ENCODE data around the gene COL6A2. TPM values are rescaled to one million over a fixed set of nuclear protein-coding genes. Genes with fewer than 3 reads are reported as not detected.
"Not testable (repeated sequence)": the region's sequence is repeated elsewhere in the genome, so short reads cannot be mapped to it uniquely, and the experiment has no call there.

COL6A2 gene
- polyA plus RNA-seq, 2 donors = 120 to 161 TPM

DNA sequence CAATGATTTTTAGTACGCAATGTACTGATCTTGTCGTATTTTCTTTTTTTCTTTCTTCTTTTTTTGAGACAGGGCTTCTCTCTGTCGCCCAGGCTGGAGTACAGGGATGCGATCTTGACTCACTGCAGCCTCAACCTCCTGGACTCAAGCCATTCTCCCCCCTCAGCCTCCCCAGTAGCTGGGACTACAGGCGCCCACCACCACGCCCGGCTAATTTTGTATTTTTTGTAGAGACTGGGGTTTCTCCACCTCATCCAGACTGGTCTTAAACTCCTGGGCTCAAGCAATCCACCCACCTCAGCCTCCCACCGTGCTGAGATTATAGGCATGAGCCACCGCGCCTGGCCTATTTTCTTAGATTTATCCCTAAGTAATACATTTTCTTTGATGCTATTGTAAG lies 43.9 kb upstream of the COL6A2 start:
- WGBS, 2 donors = 65 to 72% methylated on average over 10 of the region's 10 CpGs
- Histone ChIP-seq H3K4me3 (ENCODE audit: low read depth in 1 of 2, low read length in 2 of 2) (no peak overlapping the region), H3K9me3 (ENCODE audit: control insufficient read depth in 2 of 2, insufficient read depth in 1 of 2, low read depth in 1 of 2, low read length in 1 of 2) (peaks cover 0 to 5% of the 10 kb centered on the region in 2 donors), H3K4me1 (ENCODE audit: control insufficient read depth in 2 of 2, insufficient read depth in 2 of 2, low read length in 1 of 2) (peaks cover 11 to 18% of the 10 kb centered on the region in 2 donors), H3K36me3 (ENCODE audit: control insufficient read depth in 2 of 2, insufficient read depth in 2 of 2, low read length in 1 of 2) (no peaks in the 10 kb centered on the region), H3K27ac (ENCODE audit: low read depth in 2 of 2, low read length in 1 of 2) (peak overlapping the region in 1 of 2 donors; percentile 53), H3K27me3 (ENCODE audit: control insufficient read depth in 1 of 2, insufficient read depth in 2 of 2, low read length in 2 of 2) (no peaks in the 10 kb centered on the region)

DNA sequence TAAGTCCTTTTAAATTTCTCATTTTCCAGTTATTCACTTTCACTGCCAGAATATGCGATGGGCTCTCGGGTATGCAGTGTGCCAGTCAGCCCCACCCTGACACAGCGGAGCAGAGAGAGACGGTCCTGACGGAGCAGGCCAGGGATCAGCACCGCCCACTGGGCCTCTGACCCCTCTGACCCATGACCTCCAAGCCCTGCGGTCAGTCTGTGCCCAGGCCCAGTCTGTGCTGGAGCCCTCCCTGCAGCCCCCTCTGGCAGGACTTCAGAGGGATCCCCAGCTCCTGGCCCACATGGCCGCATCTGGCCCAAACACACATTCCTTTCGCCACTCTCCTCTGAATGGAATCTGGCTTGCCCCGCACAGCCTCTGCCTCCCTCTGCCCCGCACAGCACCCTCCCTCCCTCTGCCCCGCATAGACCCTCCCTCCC lies 43.4 kb upstream of the COL6A2 start:
- no peaks in the 10 kb centered on the region for H3K27me3 ChIP-seq (ENCODE audit: control insufficient read depth in 1 of 2, insufficient read depth in 2 of 2, low read length in 2 of 2)
- peak overlapping the region; percentile 83 to 84 for H3K27ac ChIP-seq (ENCODE audit: low read depth in 2 of 2, low read length in 1 of 2)
- 31 to 61% methylated on average over 12 of the region's 12 CpGs for WGBS, 2 donors
- no peaks in the 10 kb centered on the region for H3K36me3 ChIP-seq (ENCODE audit: control insufficient read depth in 2 of 2, insufficient read depth in 2 of 2, low read length in 1 of 2)
- H3K4me1 ChIP-seq (ENCODE audit: control insufficient read depth in 2 of 2, insufficient read depth in 2 of 2, low read length in 1 of 2) = peaks cover 11 to 15% of the 10 kb centered on the region in 2 donors
- no peak overlapping the region for H3K4me3 ChIP-seq (ENCODE audit: low read depth in 1 of 2, low read length in 2 of 2)
- H3K9me3 ChIP-seq (ENCODE audit: control insufficient read depth in 2 of 2, insufficient read depth in 1 of 2, low read depth in 1 of 2, low read length in 1 of 2) = peaks cover 0 to 8% of the 10 kb centered on the region in 2 donors

DNA sequence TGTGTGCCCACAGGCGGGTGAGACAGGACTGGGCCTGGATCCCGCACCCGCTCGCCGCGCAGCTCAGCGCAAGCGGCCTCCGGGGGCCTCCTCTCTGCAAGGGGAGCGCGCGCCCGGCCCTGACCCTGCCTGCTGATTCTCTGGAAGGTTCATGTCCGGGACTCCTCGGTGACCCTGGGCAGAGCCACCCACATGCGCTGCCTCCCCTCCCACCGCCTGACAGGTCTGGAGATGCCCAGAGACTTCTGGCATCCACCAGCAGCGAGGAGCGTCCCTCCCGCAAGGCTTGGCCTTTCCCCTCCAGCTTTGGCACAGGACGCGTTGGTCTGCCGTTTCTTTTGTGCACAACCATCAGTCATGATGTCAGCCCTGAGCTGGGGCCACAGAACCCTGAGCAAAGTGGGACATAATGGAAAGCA lies 42.0 kb upstream of the COL6A2 start:
- no peaks in the 10 kb centered on the region for H3K36me3 ChIP-seq (ENCODE audit: control insufficient read depth in 2 of 2, insufficient read depth in 2 of 2, low read length in 1 of 2)
- peaks cover 2 to 9% of the 10 kb centered on the region in 2 donors for H3K4me1 ChIP-seq (ENCODE audit: control insufficient read depth in 2 of 2, insufficient read depth in 2 of 2, low read length in 1 of 2)
- H3K9me3 ChIP-seq (ENCODE audit: control insufficient read depth in 2 of 2, insufficient read depth in 1 of 2, low read depth in 1 of 2, low read length in 1 of 2) = peaks cover 0 to 12% of the 10 kb centered on the region in 2 donors
- no peak overlapping the region for H3K4me3 ChIP-seq (ENCODE audit: low read depth in 1 of 2, low read length in 2 of 2)
- H3K27me3 ChIP-seq (ENCODE audit: control insufficient read depth in 1 of 2, insufficient read depth in 2 of 2, low read length in 2 of 2) = no peaks in the 10 kb centered on the region
- 34 to 46% methylated on average over 22 to 23 of the region's 23 CpGs for WGBS, 2 donors
- peak overlapping the region; percentile 84 to 87 for H3K27ac ChIP-seq (ENCODE audit: low read depth in 2 of 2, low read length in 1 of 2)

DNA sequence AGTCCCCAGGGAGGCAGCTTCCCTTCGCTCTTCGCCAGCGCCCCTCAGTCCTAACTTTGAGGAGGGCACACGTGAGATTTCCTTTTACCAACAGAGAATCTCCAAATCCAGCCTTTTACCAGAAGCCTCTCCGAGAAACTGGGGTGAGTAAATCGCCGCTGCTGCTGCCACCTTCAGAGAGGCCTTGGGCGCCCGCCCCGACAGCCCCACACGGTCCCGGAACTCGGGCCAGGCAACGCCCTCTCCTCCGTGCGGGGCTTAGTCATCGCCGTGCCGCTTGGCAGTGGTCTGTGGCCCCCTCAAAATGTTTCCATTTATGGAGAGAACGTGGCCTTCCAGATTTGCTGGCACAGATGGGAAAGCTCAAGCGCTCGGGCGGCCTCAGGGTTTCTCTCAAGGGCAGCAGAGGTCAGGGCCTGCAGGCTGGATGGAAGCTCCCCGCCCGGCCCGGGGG lies 41.4 kb upstream of the COL6A2 start:
- peaks cover 2 to 9% of the 10 kb centered on the region in 2 donors for H3K4me1 ChIP-seq (ENCODE audit: control insufficient read depth in 2 of 2, insufficient read depth in 2 of 2, low read length in 1 of 2)
- 21 to 32% methylated on average over 26 of the region's 26 CpGs for WGBS, 2 donors
- no peak overlapping the region for H3K4me3 ChIP-seq (ENCODE audit: low read depth in 1 of 2, low read length in 2 of 2)
- no peaks in the 10 kb centered on the region for H3K27me3 ChIP-seq (ENCODE audit: control insufficient read depth in 1 of 2, insufficient read depth in 2 of 2, low read length in 2 of 2)
- peak overlapping the region; percentile 84 to 87 for H3K27ac ChIP-seq (ENCODE audit: low read depth in 2 of 2, low read length in 1 of 2)
- peaks cover 0 to 13% of the 10 kb centered on the region in 2 donors for H3K9me3 ChIP-seq (ENCODE audit: control insufficient read depth in 2 of 2, insufficient read depth in 1 of 2, low read depth in 1 of 2, low read length in 1 of 2)
- H3K36me3 ChIP-seq (ENCODE audit: control insufficient read depth in 2 of 2, insufficient read depth in 2 of 2, low read length in 1 of 2) = no peaks in the 10 kb centered on the region

DNA sequence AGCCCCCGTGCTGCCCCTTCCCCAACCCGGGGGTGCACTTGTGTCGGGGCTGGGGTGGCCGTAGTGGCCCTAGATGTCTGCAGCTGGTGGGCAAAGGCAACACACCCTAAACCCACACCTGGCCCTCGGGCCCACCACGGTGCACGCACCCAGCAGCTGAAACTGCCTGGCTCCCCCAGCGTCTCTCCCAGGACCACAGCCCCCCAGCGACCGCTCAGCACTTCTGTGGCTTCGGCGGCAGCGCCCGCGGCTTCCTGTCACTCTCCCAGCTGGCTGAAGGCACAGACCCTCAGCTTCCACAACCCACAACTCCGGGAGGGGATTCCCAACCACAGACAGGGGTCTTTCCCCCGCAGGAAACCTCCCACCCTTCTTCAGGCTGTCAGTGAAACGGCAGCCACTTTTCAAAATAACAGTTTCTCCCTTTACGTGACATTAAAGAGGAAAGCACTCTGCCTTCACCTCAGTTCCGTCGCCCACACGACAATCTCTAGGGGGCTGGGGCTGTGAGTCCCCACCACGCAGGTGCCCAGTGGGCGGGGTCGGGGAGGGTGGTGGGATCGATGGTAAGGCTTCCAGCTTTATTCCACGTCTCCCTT lies 40.7 kb upstream of the COL6A2 start:
- Histone ChIP-seq H3K27me3 (ENCODE audit: control insufficient read depth in 1 of 2, insufficient read depth in 2 of 2, low read length in 2 of 2) (no peaks in the 10 kb centered on the region), H3K9me3 (ENCODE audit: control insufficient read depth in 2 of 2, insufficient read depth in 1 of 2, low read depth in 1 of 2, low read length in 1 of 2) (peaks cover 0 to 16% of the 10 kb centered on the region in 2 donors), H3K36me3 (ENCODE audit: control insufficient read depth in 2 of 2, insufficient read depth in 2 of 2, low read length in 1 of 2) (no peaks in the 10 kb centered on the region), H3K4me3 (ENCODE audit: low read depth in 1 of 2, low read length in 2 of 2) (no peak overlapping the region), H3K27ac (ENCODE audit: low read depth in 2 of 2, low read length in 1 of 2) (peak overlapping the region; percentile 79 to 87), H3K4me1 (ENCODE audit: control insufficient read depth in 2 of 2, insufficient read depth in 2 of 2, low read length in 1 of 2) (peaks cover 2 to 9% of the 10 kb centered on the region in 2 donors)
- WGBS, 2 donors = 53 to 57% methylated on average over 27 of the region's 27 CpGs

DNA sequence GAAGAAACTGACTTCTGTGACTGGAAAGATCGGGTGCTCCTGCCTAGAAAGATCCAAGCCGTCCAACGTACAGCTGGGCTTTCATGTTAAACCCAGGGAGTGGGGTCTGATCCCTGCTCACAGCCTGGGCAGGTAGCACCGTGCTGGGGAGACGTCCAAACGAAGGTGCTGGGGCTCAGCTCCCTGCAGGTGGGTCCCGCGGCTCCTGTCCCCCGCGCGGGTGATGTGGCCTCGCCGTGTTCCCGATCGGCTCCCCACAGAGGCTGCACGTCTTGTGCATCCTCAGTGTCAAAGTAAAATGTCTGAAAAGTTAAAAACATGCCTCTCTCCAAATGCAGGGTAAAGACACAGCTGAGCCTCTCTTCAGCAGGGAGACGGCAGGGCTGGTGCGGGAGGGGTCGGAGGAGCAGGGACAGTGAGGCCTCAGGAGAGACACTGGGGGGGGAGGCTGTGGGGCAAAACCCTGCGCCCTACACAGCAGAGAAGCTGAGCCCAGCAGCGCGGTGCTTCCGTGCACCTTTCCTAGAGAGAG lies 40.1 kb upstream of the COL6A2 start:
- H3K9me3 ChIP-seq (ENCODE audit: control insufficient read depth in 2 of 2, insufficient read depth in 1 of 2, low read depth in 1 of 2, low read length in 1 of 2) = peaks cover 0 to 17% of the 10 kb centered on the region in 2 donors
- H3K4me1 ChIP-seq (ENCODE audit: control insufficient read depth in 2 of 2, insufficient read depth in 2 of 2, low read length in 1 of 2) = peaks cover 2 to 11% of the 10 kb centered on the region in 2 donors
- peak overlapping the region; percentile 79 to 87 for H3K27ac ChIP-seq (ENCODE audit: low read depth in 2 of 2, low read length in 1 of 2)
- no peaks in the 10 kb centered on the region for H3K27me3 ChIP-seq (ENCODE audit: control insufficient read depth in 1 of 2, insufficient read depth in 2 of 2, low read length in 2 of 2)
- 79 to 83% methylated on average over 23 of the region's 23 CpGs for WGBS, 2 donors
- no peaks in the 10 kb centered on the region for H3K36me3 ChIP-seq (ENCODE audit: control insufficient read depth in 2 of 2, insufficient read depth in 2 of 2, low read length in 1 of 2)
- H3K4me3 ChIP-seq (ENCODE audit: low read depth in 1 of 2, low read length in 2 of 2) = no peak overlapping the region

DNA sequence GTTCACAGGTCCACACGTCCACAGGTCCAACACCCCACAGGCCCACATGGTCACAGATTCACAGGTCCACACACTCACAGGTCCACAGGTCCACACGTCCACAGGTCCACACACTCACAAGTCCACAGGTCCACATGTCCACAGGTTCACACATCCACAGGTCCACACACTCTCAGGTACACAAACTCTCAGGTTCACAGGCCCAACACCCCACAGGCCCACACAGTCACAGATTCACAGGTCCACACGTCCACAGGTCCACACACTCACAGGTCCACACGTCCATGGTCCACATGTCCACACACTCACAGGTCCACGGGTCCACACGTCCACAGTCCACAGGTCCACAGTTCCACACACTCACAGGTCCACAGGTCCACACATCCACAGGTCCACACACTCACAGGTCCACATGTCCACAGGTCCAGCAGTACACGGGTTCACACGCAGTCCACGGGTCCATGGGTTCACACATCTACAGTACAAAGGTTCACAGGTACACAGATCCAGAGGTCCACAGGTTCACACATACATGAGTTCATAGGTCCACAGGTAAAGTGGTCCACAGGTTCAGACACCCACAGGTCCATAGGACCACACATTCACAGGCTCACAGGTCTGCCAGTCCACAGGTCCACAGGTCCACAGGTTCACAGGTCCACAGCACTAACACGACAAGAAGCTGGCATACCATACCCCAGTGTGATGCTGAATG lies 39.3 kb upstream of the COL6A2 start:
- WGBS, 2 donors = 90 to 93% methylated on average over 10 of the region's 10 CpGs
- Histone ChIP-seq H3K9me3 (ENCODE audit: control insufficient read depth in 2 of 2, insufficient read depth in 1 of 2, low read depth in 1 of 2, low read length in 1 of 2) (peaks cover 0 to 23% of the 10 kb centered on the region in 2 donors), H3K27me3 (ENCODE audit: control insufficient read depth in 1 of 2, insufficient read depth in 2 of 2, low read length in 2 of 2) (peaks cover 0 to 2% of the 10 kb centered on the region in 2 donors), H3K27ac (ENCODE audit: low read depth in 2 of 2, low read length in 1 of 2) (peak overlapping the region in 1 of 2 donors; percentile 51), H3K4me3 (ENCODE audit: low read depth in 1 of 2, low read length in 2 of 2) (no peak overlapping the region), H3K36me3 (ENCODE audit: control insufficient read depth in 2 of 2, insufficient read depth in 2 of 2, low read length in 1 of 2) (no peaks in the 10 kb centered on the region), H3K4me1 (ENCODE audit: control insufficient read depth in 2 of 2, insufficient read depth in 2 of 2, low read length in 1 of 2) (peaks cover 2 to 13% of the 10 kb centered on the region in 2 donors)

DNA sequence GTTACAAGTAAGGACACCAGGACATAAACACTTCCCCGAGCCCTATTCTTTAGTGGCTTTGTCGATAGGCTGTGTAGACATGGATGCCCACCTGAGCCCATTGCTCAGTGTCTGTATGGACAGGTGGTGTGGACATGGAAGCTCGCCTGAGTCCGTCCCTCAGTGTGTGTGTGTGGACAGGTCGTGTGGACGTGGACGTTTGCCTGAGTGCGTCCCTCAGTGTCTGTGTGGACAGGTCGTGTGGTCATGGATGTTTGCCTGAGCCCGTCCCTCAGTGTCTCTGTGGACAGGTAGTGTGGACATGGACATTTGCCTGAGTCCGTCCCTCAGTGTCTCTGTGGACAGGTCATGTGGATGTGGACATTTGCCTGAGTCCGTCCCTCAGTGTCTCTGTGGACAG lies 38.7 kb upstream of the COL6A2 start:
- no peak overlapping the region for H3K27ac ChIP-seq (ENCODE audit: low read depth in 2 of 2, low read length in 1 of 2)
- peaks cover 0 to 2% of the 10 kb centered on the region in 2 donors for H3K27me3 ChIP-seq (ENCODE audit: control insufficient read depth in 1 of 2, insufficient read depth in 2 of 2, low read length in 2 of 2)
- WGBS, 2 donors = 93 to 96% methylated on average over 12 of the region's 12 CpGs
- peaks cover 0 to 23% of the 10 kb centered on the region in 2 donors for H3K9me3 ChIP-seq (ENCODE audit: control insufficient read depth in 2 of 2, insufficient read depth in 1 of 2, low read depth in 1 of 2, low read length in 1 of 2)
- H3K4me1 ChIP-seq (ENCODE audit: control insufficient read depth in 2 of 2, insufficient read depth in 2 of 2, low read length in 1 of 2) = peaks cover 2 to 13% of the 10 kb centered on the region in 2 donors
- no peaks in the 10 kb centered on the region for H3K36me3 ChIP-seq (ENCODE audit: control insufficient read depth in 2 of 2, insufficient read depth in 2 of 2, low read length in 1 of 2)
- H3K4me3 ChIP-seq (ENCODE audit: low read depth in 1 of 2, low read length in 2 of 2) = no peak overlapping the region

DNA sequence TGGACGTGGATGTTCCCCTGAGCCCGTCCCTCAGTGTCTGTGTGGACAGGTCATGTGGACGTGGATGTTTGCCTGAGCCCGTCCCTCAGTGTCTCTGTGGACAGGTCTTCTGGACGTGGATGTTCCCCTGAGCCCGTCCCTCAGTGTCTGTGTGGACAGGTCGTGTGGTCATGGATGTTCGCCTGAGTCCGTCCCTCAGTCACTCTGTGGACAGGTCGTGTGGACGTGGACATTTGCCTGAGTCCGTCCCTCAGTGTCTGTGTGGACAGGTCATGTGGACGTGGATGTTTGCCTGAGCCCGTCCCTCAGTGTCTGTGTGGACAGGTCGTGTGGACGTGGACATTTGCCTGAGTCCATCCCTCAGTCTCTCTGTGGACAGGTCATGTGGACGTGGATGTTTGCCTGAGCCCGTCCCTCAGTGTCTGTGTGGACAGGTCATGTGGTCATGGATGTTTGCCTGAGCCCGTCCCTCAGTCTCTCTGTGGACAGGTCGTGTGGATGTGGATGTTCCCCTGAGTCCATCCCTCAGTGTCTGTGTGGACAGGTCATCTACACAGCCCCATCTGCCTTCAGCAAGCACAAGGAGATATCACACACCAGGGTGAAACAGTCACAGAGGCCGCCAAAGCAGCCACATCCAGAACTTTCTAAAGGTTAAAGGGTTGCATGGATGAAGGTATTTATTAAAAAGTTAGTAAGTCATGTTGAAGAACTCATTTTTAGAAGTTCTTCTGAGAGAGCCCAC lies 38.0 kb upstream of the COL6A2 start:
- peak overlapping the region; percentile 5 to 72 for H3K27ac ChIP-seq (ENCODE audit: low read depth in 2 of 2, low read length in 1 of 2)
- not testable (repeated sequence) for H3K4me3 ChIP-seq (ENCODE audit: low read depth in 1 of 2, low read length in 2 of 2); H3K36me3 ChIP-seq (ENCODE audit: control insufficient read depth in 2 of 2, insufficient read depth in 2 of 2, low read length in 1 of 2); H3K27me3 ChIP-seq (ENCODE audit: control insufficient read depth in 1 of 2, insufficient read depth in 2 of 2, low read length in 2 of 2)
- peaks cover 2 to 14% of the 10 kb centered on the region in 2 donors for H3K4me1 ChIP-seq (ENCODE audit: control insufficient read depth in 2 of 2, insufficient read depth in 2 of 2, low read length in 1 of 2)
- 90 to 94% methylated on average over 21 of the region's 21 CpGs for WGBS, 2 donors
- peaks cover 0 to 23% of the 10 kb centered on the region in 2 donors for H3K9me3 ChIP-seq (ENCODE audit: control insufficient read depth in 2 of 2, insufficient read depth in 1 of 2, low read depth in 1 of 2, low read length in 1 of 2)
